DOHH2 (cell line): Measurements from ENCODE around the gene KCTD21.

ENCODE experiments used
- H3F3A ChIP-seq: fragments of 200-600 bp; sonication (generic), shearing (Covaris generic); 2 replicates; pipeline ENCODE4 v1.6.0; 2016; ENCODE audit warnings: antibody characterized with exemption, mild to moderate bottlenecking; ENCODE audit not compliant: control insufficient read depth, insufficient read depth
- H3K27ac ChIP-seq: fragments of 200-600 bp; sonication (generic); 2 replicates; pipeline ENCODE4 v1.5.1; 2014; ENCODE audit warnings: low read depth, mild to moderate bottlenecking, low read length, moderate library complexity
- H3K27me3 ChIP-seq: fragments of 200-600 bp; sonication (generic); 2 replicates; pipeline ENCODE4 v1.6.1; 2014; ENCODE audit warnings: mild to moderate bottlenecking, low read length, mixed read lengths; ENCODE audit not compliant: control insufficient read depth
- H3K36me3 ChIP-seq: fragments of 200-600 bp; sonication (generic); 2 replicates; pipeline ENCODE4 v1.6.1; 2014; ENCODE audit warnings: mild to moderate bottlenecking, low read length, moderate library complexity, mixed read lengths; ENCODE audit not compliant: control insufficient read depth
- H3K4me1 ChIP-seq: fragments of 200-600 bp; sonication (generic); 2 replicates; pipeline ENCODE4 v1.6.1; 2014; ENCODE audit warnings: mild to moderate bottlenecking, low read length, mixed read lengths; ENCODE audit not compliant: control insufficient read depth
- H3K4me2 ChIP-seq: fragments of 200-600 bp; sonication (generic); 2 replicates; pipeline ENCODE4 v1.6.0; 2014; ENCODE audit warnings: mild to moderate bottlenecking, low read length, moderate library complexity
- H3K4me3 ChIP-seq: fragments of 200-600 bp; sonication (generic); 2 replicates; pipeline ENCODE4 v1.5.1; 2014; ENCODE audit warnings: mild to moderate bottlenecking, low read length, mixed read lengths
- H3K79me2 ChIP-seq: fragments of 200-600 bp; sonication (generic); 2 replicates; pipeline ENCODE4 v1.6.1; 2014; ENCODE audit warnings: mild to moderate bottlenecking, low read length, mixed read lengths; ENCODE audit not compliant: control insufficient read depth
- H3K9me2 ChIP-seq: fragments of 200-600 bp; sonication (generic); replicated peaks from 2 replicates; pipeline ENCODE4 v1.6.1; 2014; ENCODE audit warnings: mild to moderate bottlenecking, low read length, mixed read lengths; ENCODE audit not compliant: control insufficient read depth
- H3K9me3 ChIP-seq: fragments of 200-600 bp; sonication (generic); 2 replicates; pipeline ENCODE4 v1.6.1; 2014; ENCODE audit warnings: antibody characterized with exemption, low read length, mixed read lengths; ENCODE audit not compliant: control insufficient read depth, insufficient read depth
- H4K20me1 ChIP-seq: fragments of 200-600 bp; sonication (generic); 2 replicates; pipeline ENCODE4 v1.6.0; 2014; ENCODE audit warnings: low read depth, mild to moderate bottlenecking, antibody characterized with exemption, low read length, moderate library complexity; ENCODE audit not compliant: control insufficient read depth, insufficient read depth
- CTCF ChIP-seq: fragments of 200-600 bp; sonication (generic); IDR thresholded peaks from one replicate; pipeline ENCODE4 v1.5.1; 2014; ENCODE audit warnings: antibody characterized with exemption, mild to moderate bottlenecking, low read depth, low read length; ENCODE audit not compliant: poor library complexity, severe bottlenecking
- EZH2phosphoT487 ChIP-seq: fragments of 200-600 bp; sonication (generic); IDR thresholded peaks from 2 replicates; pipeline ENCODE4 v1.6.1; 2017; ENCODE audit warnings: borderline replicate concordance, mild to moderate bottlenecking, antibody characterized with exemption, low read length, moderate library complexity, mixed read lengths

The KCTD21 gene

GRCh38 chr11:78228467-78228866, 40.0 kb upstream of the KCTD21 start:
- no peak overlapping the region for H3K27ac ChIP-seq
- H3K79me2 ChIP-seq = no peaks in the 10 kb centered on the region
- H3K27me3 ChIP-seq = no peaks in the 10 kb centered on the region
- peaks cover 37% of the 10 kb centered on the region for H3K4me1 ChIP-seq
- H3K9me3 ChIP-seq = no peaks in the 10 kb centered on the region
- H3K4me2 ChIP-seq = peak overlapping the region; percentile 48
- H3K36me3 ChIP-seq = no peaks in the 10 kb centered on the region
- H3F3A ChIP-seq = no peaks in the 10 kb centered on the region
- H4K20me1 ChIP-seq = no peaks in the 10 kb centered on the region
- TF ChIP-seq EZH2phosphoT487 = no peak
- TF ChIP-seq CTCF = peak; percentile 67
- no peak overlapping the region for H3K4me3 ChIP-seq
- no peaks in the 10 kb centered on the region for H3K9me2 ChIP-seq

- no peaks in the 10 kb centered on the region for H4K20me1 ChIP-seq
- H3K4me1 ChIP-seq = peaks cover 42% of the 10 kb centered on the region
- no peaks in the 10 kb centered on the region for H3K9me2 ChIP-seq
- no peaks in the 10 kb centered on the region for H3K36me3 ChIP-seq
- H3K4me2 ChIP-seq = peak overlapping the region; percentile 48
- no peak for TF ChIP-seq CTCF
- TF ChIP-seq EZH2phosphoT487 = no peak
- H3F3A ChIP-seq = no peaks in the 10 kb centered on the region
- no peak overlapping the region for H3K27ac ChIP-seq
- no peaks in the 10 kb centered on the region for H3K27me3 ChIP-seq
- no peaks in the 10 kb centered on the region for H3K79me2 ChIP-seq
- peak overlapping the region; percentile 22; the same call in 1 of the 2 replicates for H3K4me3 ChIP-seq
- no peaks in the 10 kb centered on the region for H3K9me3 ChIP-seq
Observed at GRCh38 chr11:78227921-78228320, 39.5 kb upstream of the KCTD21 start.

- H3K4me2 ChIP-seq = peak overlapping the region; percentile 48
- no peaks in the 10 kb centered on the region for H3K27me3 ChIP-seq
- H3K4me3 ChIP-seq = no peak overlapping the region
- H3K9me3 ChIP-seq = no peaks in the 10 kb centered on the region
- peaks cover 45% of the 10 kb centered on the region for H3K4me1 ChIP-seq
- H3K79me2 ChIP-seq = no peaks in the 10 kb centered on the region
- H3K27ac ChIP-seq = no peak overlapping the region
- TF ChIP-seq CTCF (no peak), EZH2phosphoT487 (no peak)
- H3K36me3 ChIP-seq = no peaks in the 10 kb centered on the region
- no peaks in the 10 kb centered on the region for H4K20me1 ChIP-seq
- H3F3A ChIP-seq = no peaks in the 10 kb centered on the region
- H3K9me2 ChIP-seq = no peaks in the 10 kb centered on the region
Observed at GRCh38 chr11:78226684-78227680, 38.6 kb upstream of the KCTD21 start.
